H9 (cell line): ENCODE results near the gene PPM1J. TPM values are rescaled to one million over a fixed set of nuclear protein-coding genes. Genes with fewer than 3 reads are reported as not detected.

ENCODE experiments used
- DNase-seq: peaks from one replicate; pipeline ENCODE4 v3.0.0-alpha.2; 2017
- H2AFZ ChIP-seq: one replicate; pipeline ENCODE4 v1.6.1; 2013; ENCODE audit warnings: mild to moderate bottlenecking, low read length, control low read depth, moderate library complexity
- H2AK5ac ChIP-seq: 2 replicates; pipeline ENCODE4 v1.6.1; 2013; ENCODE audit warnings: low read length, control low read depth, mixed read lengths; ENCODE audit not compliant: insufficient read length
- H2BK120ac ChIP-seq: one replicate; pipeline ENCODE4 v1.6.1; 2013; ENCODE audit warnings: low read depth, mild to moderate bottlenecking, low read length, control low read depth, inconsistent platforms; ENCODE audit not compliant: poor library complexity, severe bottlenecking
- H2BK12ac ChIP-seq: 2 replicates; pipeline ENCODE4 v1.6.1; 2013; ENCODE audit warnings: low read length, control low read depth, mixed read lengths, low read depth; ENCODE audit not compliant: insufficient read length
- H2BK15ac ChIP-seq: 2 replicates; pipeline ENCODE4 v1.6.1; 2013; ENCODE audit warnings: low read depth, low read length, control low read depth
- H2BK20ac ChIP-seq: one replicate; pipeline ENCODE4 v1.6.1; 2013; ENCODE audit warnings: low read depth, mild to moderate bottlenecking, low read length, control low read depth, inconsistent platforms; ENCODE audit not compliant: poor library complexity, severe bottlenecking
- H2BK5ac ChIP-seq: 2 replicates; pipeline ENCODE4 v1.6.1; 2013; ENCODE audit warnings: low read length, control low read depth, mixed read lengths; ENCODE audit not compliant: insufficient read length
- H3K14ac ChIP-seq: 2 replicates; pipeline ENCODE4 v1.6.1; 2013; ENCODE audit warnings: low read length, control low read depth; ENCODE audit not compliant: insufficient read depth
- H3K18ac ChIP-seq: 2 replicates; pipeline ENCODE4 v1.6.1; 2013; ENCODE audit warnings: low read depth, mild to moderate bottlenecking, mixed read lengths, low read length, control low read depth; ENCODE audit not compliant: insufficient read length
- H3K23ac ChIP-seq: 2 replicates; pipeline ENCODE4 v1.6.1; 2013; ENCODE audit warnings: low read length, control low read depth, mixed read lengths, low read depth; ENCODE audit not compliant: insufficient read length
- H3K23me2 ChIP-seq: 2 replicates; pipeline ENCODE4 v1.6.1; 2013; ENCODE audit warnings: low read depth, mild to moderate bottlenecking, mixed read lengths, low read length, control low read depth; ENCODE audit not compliant: insufficient read length, poor library complexity, severe bottlenecking
- H3K27ac ChIP-seq: 2 replicates; pipeline ENCODE4 v1.5.1; 2013; ENCODE audit warnings: low read length, control low read depth, mixed read lengths, low read depth; ENCODE audit not compliant: insufficient read length
- H3K27me3 ChIP-seq: 2 replicates; pipeline ENCODE4 v1.6.1; 2013; ENCODE audit warnings: low read length, control low read depth, inconsistent platforms; ENCODE audit not compliant: insufficient read depth
- H3K4ac ChIP-seq: 2 replicates; pipeline ENCODE4 v1.6.1; 2013; ENCODE audit warnings: low read depth, mild to moderate bottlenecking, control low read depth, inconsistent platforms, low read length, moderate library complexity
- H3K4me1 ChIP-seq: 2 replicates; pipeline ENCODE4 v1.6.1; 2013; ENCODE audit warnings: low read length, control low read depth, inconsistent platforms; ENCODE audit not compliant: insufficient read depth
- H3K4me2 ChIP-seq: 2 replicates; pipeline ENCODE4 v1.6.1; 2013; ENCODE audit warnings: low read length, control low read depth, mixed read lengths; ENCODE audit not compliant: insufficient read length, insufficient read depth
- H3K56ac ChIP-seq: 2 replicates; pipeline ENCODE4 v1.6.1; 2013; ENCODE audit warnings: low read depth, mild to moderate bottlenecking, mixed read lengths, low read length, control low read depth; ENCODE audit not compliant: insufficient read length
- H3K79me1 ChIP-seq: 2 replicates; pipeline ENCODE4 v1.6.1; 2013; ENCODE audit warnings: low read depth, mild to moderate bottlenecking, moderate library complexity, low read length, control low read depth, inconsistent platforms; ENCODE audit not compliant: insufficient read depth, poor library complexity, severe bottlenecking
- H3K79me2 ChIP-seq: 2 replicates; pipeline ENCODE4 v1.6.1; 2013; ENCODE audit warnings: low read length, control low read depth, inconsistent platforms; ENCODE audit not compliant: insufficient read depth
- H3K9ac ChIP-seq: 2 replicates; pipeline ENCODE4 v1.6.1; 2013; ENCODE audit warnings: low read length, control low read depth, mixed read lengths; ENCODE audit not compliant: insufficient read length; ENCODE audit errors: extremely low read depth
- H3K9me3 ChIP-seq: one replicate; pipeline ENCODE4 v1.6.1; 2013; ENCODE audit warnings: low read depth, low read length, inconsistent platforms; ENCODE audit not compliant: control insufficient read depth
- H3T11ph ChIP-seq: one replicate; pipeline ENCODE4 v1.6.1; 2013; ENCODE audit warnings: mild to moderate bottlenecking, low read length, control low read depth, inconsistent platforms
- H4K20me1 ChIP-seq: one replicate; pipeline ENCODE4 v1.6.1; 2013; ENCODE audit not compliant: control insufficient read depth, insufficient read length, insufficient read depth
- H4K5ac ChIP-seq: 2 replicates; pipeline ENCODE4 v1.6.1; 2013; ENCODE audit warnings: low read depth, mild to moderate bottlenecking, mixed read lengths, low read length, control low read depth; ENCODE audit not compliant: insufficient read length
- H4K8ac ChIP-seq: replicated peaks from 2 replicates; pipeline ENCODE4 v1.6.1; 2013; ENCODE audit warnings: low read length, control low read depth, mixed read lengths, low read depth; ENCODE audit not compliant: insufficient read length
- H4K91ac ChIP-seq: 2 replicates; pipeline ENCODE4 v1.6.1; 2013; ENCODE audit warnings: low read depth, mild to moderate bottlenecking, moderate library complexity, mixed read lengths, low read length, control low read depth; ENCODE audit not compliant: insufficient read length
- H3K27ac Mint-ChIP-seq, 3 experiments: 2 replicates in 2 of 3; 3 replicates in 1 of 3; pipeline ENCODE4 v1.8.0; 2020 to 2021; ENCODE audit warnings: mixed read lengths in 3 of 3, mild to moderate bottlenecking in 1 of 3, moderate library complexity in 1 of 3
- H3K27me3 Mint-ChIP-seq: 2 replicates; pipeline ENCODE4 v1.8.0; 2021; ENCODE audit warnings: low read depth, mild to moderate bottlenecking, moderate library complexity, mixed read lengths
- H3K36me3 Mint-ChIP-seq, 3 experiments: 2 replicates in 2 of 3; 3 replicates in 1 of 3; pipeline ENCODE4 v1.8.0; 2020 to 2021; ENCODE audit warnings: low read depth in 3 of 3, mixed read lengths in 3 of 3; ENCODE audit not compliant: insufficient read depth in 1 of 3
- H3K4me1 Mint-ChIP-seq, 2 experiments: 2 replicates each; pipeline ENCODE4 v1.8.0; 2020; ENCODE audit warnings: mixed read lengths in 2 of 2
- H3K4me3 Mint-ChIP-seq, 2 experiments: 2 replicates in 1 of 2; 3 replicates in 1 of 2; pipeline ENCODE4 v1.8.0; 2020 to 2021; ENCODE audit warnings: mild to moderate bottlenecking in 2 of 2, mixed read lengths in 2 of 2, moderate library complexity in 1 of 2
- H3K9me3 Mint-ChIP-seq, 2 experiments: 2 replicates in 1 of 2; 3 replicates in 1 of 2; pipeline ENCODE4 v1.8.0; 2020; ENCODE audit warnings: mild to moderate bottlenecking in 2 of 2, mixed read lengths in 2 of 2, moderate library complexity in 1 of 2
- CTCF ChIP-seq: fragments of 200-600 bp; sonication (generic); conservative IDR thresholded peaks from 3 replicates; pipeline ENCODE4 v1.8.0; 2021; ENCODE audit warnings: antibody characterized with exemption, mild to moderate bottlenecking
- WGBS: extraction: QIAGEN DNeasy Blood & Tissue Kit; methylation state at CpG from one replicate; pipeline ENCODE4 v1.1.7; 2013; ENCODE audit warnings: missing lambda C conversion rate, low lambda C conversion rate, mixed read lengths; ENCODE audit not compliant: insufficient read length; ENCODE audit errors: extremely low coverage; 5-methylcytosine and 5-hydroxymethylcytosine counted together
- total RNA-seq: library from RNA; stranded (reverse); gene quantifications from 2 replicates; pipeline ENCODE4 v1.2.1, GENCODE V29; 2021

The PPM1J gene
- total RNA-seq, 1 experiment from 2014 or later = 12.7 TPM

DNA sequence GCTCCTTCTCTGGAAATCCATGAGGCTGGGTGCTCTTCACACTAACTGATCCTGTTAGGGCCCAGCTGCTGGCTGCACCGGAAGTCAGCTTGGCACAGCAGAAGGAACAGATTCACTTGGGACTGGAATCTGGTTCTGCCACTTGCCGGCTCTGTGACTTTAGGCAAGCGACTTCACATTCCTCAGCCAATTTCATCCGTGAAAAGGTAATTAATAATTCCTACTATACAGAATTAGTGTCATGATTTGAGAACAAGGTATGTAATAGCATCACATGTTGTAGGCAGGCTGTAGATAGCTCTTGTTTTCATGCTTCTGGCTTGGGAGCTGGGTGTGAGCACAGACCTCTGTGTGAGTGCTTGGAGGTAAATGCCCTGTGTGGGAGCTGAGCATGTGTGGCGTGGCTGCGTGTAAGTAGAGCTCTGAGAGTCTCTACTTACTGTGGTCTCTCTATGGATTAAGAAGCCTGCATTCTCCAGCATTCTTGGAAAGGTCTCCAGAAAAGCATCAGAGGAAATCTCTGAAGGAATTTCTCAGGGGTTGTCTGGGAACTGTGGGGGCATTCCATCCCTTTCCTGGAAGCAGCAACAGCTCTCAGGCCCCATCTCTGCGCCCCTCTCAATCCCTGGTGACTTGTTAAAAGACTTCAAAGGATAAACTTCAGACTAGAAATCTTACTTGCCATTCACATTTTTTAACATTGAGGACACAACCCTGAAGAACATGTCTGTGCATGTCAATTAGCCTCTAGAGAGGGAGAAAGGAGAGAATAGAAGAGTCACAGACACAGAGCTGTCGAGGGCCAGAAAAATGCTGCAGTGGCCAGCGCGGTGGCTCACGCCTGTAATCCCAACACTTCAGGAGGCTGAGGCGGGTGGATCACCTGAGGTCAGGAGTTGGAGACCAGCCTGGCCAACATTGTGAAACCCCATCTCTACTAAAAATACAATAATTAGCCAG, 47.7 kb upstream of the PPM1J start:
- no peaks in the 10 kb centered on the region for H3K79me2 ChIP-seq
- DNase-seq = no peak
- no peaks in the 10 kb centered on the region for H3K9me3 ChIP-seq
- no peak overlapping the region for H3K18ac ChIP-seq
- H2BK20ac ChIP-seq = no peak overlapping the region
- no peak overlapping the region for H2BK5ac ChIP-seq
- H3K4me2 ChIP-seq = no peak overlapping the region
- H3T11ph ChIP-seq = no peak overlapping the region
- H4K5ac ChIP-seq = no peak overlapping the region
- no peak overlapping the region for H3K27ac ChIP-seq
- H3K23ac ChIP-seq = no peak overlapping the region
- no peaks in the 10 kb centered on the region for H4K20me1 ChIP-seq
- H3K4ac ChIP-seq = no peak overlapping the region
- no peak overlapping the region for H2BK12ac ChIP-seq
- Mint-ChIP-seq H3K4me1 (peaks cover 40 to 46% of the 10 kb centered on the region in 2 experiments), H3K27ac (peak overlapping the region in 2 of 3 experiments; percentile 45 to 82; a peak in 2 of 7 replicates), H3K9me3 (peaks cover 3 to 5% of the 10 kb centered on the region in 2 experiments; a peak in 3 of 5 replicates), H3K36me3 (peaks cover 0 to 9% (median 0%) of the 10 kb centered on the region in 3 experiments; a peak in 4 of 7 replicates), H3K27me3 (peaks cover 2% of the 10 kb centered on the region; the same call in 1 of the 2 replicates), H3K4me3 (no peak overlapping the region)
- no peaks in the 10 kb centered on the region for H3K79me1 ChIP-seq
- no peak overlapping the region for H3K9ac ChIP-seq
- TF ChIP-seq CTCF = no peak
- no peak overlapping the region for H3K14ac ChIP-seq
- H3K56ac ChIP-seq = no peak overlapping the region
- H3K27me3 ChIP-seq = no peaks in the 10 kb centered on the region
- WGBS = no CpG with 5 or more reads among the region's 12 CpGs
- no peak overlapping the region for H4K8ac ChIP-seq
- H2AFZ ChIP-seq = no peak overlapping the region
- H2AK5ac ChIP-seq = no peak overlapping the region
- no peak overlapping the region for H2BK120ac ChIP-seq
- no peaks in the 10 kb centered on the region for H3K23me2 ChIP-seq
- H4K91ac ChIP-seq = no peak overlapping the region
- peaks cover 2% of the 10 kb centered on the region; the same call in 1 of the 2 replicates for H3K4me1 ChIP-seq
- no peak overlapping the region for H2BK15ac ChIP-seq
